GM06990 (cell line): ENCODE results near the gene TCFL5.

ENCODE experiments used
- DNase-seq: peaks from one replicate; pipeline ENCODE4 v3.0.0-alpha.2; 2011; ENCODE audit not compliant: insufficient read length; ENCODE audit errors: extremely low read depth
- H3K27me3 ChIP-seq: replicated peaks from 2 replicates; pipeline ENCODE4 v1.6.0; 2011; ENCODE audit warnings: low read length; ENCODE audit not compliant: control insufficient read depth, insufficient read depth
- H3K36me3 ChIP-seq: 2 replicates; pipeline ENCODE4 v1.5.1; 2011; ENCODE audit warnings: low read length; ENCODE audit not compliant: control insufficient read depth, insufficient read depth
- H3K4me3 ChIP-seq: replicated peaks from 2 replicates; pipeline ENCODE4 v1.5.1; 2011; ENCODE audit warnings: low read depth, mild to moderate bottlenecking, control low read depth, low read length
- CTCF ChIP-seq: IDR thresholded peaks from 2 replicates; pipeline ENCODE4 v1.5.1; 2011; ENCODE audit warnings: low read length, control low read depth, mild to moderate bottlenecking, inconsistent platforms; ENCODE audit not compliant: insufficient read depth, poor library complexity, severe bottlenecking

Gene TCFL5

GRCh38 chr20:62900692-62901584, 39.3 kb upstream of the TCFL5 start:
- H3K4me3 ChIP-seq: no peak overlapping the region
- no peak for DNase-seq
- peak; percentile 18 for TF ChIP-seq CTCF
- peaks cover 31% of the 10 kb centered on the region for H3K36me3 ChIP-seq
- H3K27me3 ChIP-seq: no peaks in the 10 kb centered on the region

GRCh38 chr20:62900052-62900691, 38.5 kb upstream of the TCFL5 start:
- peaks cover 23% of the 10 kb centered on the region for H3K36me3 ChIP-seq
- TF ChIP-seq CTCF: peak; percentile 96
- no peak overlapping the region for H3K4me3 ChIP-seq
- no peaks in the 10 kb centered on the region for H3K27me3 ChIP-seq
- DNase-seq: peak; percentile 69

- no peak for TF ChIP-seq CTCF
- Histone ChIP-seq H3K36me3 (peaks cover 21% of the 10 kb centered on the region), H3K27me3 (no peaks in the 10 kb centered on the region), H3K4me3 (no peak overlapping the region)
- no peak for DNase-seq
Measured at GRCh38 chr20:62899633-62900051, 38.0 kb upstream of the TCFL5 start.

- Histone ChIP-seq H3K36me3 (peaks cover 22% of the 10 kb centered on the region), H3K4me3 (no peak overlapping the region)
- peak; percentile 42 for DNase-seq
Measured at GRCh38 chr20:62898970-62899632, 37.5 kb upstream of the TCFL5 start.

More at GRCh38 chr20:62898970-62899632, 37.5 kb upstream of the TCFL5 start:
- no peaks in the 10 kb centered on the region for H3K27me3 ChIP-seq
- TF ChIP-seq CTCF: no peak
